K562 (cell line): ENCODE data around the gene SNPH. TPM values are rescaled to one million over a fixed set of nuclear protein-coding genes. Genes with fewer than 3 reads are reported as not detected.

ENCODE experiments used
- HMG20B ChIP-seq: fragments of 250-450 bp; sonication (Bioruptor Pico); IDR thresholded peaks from 2 replicates; pipeline ENCODE4 v1.5.0; 2021; ENCODE audit warnings: mild to moderate bottlenecking
- LCOR ChIP-seq: sonication (generic); formaldehyde crosslinking; IDR thresholded peaks from 2 replicates; pipeline ENCODE4 v1.8.0; 2022; ENCODE audit warnings: mild to moderate bottlenecking, missing genetic modification reagents
- RCOR1 ChIP-seq, 2 experiments: IDR thresholded peaks; 2 replicates each; pipeline ENCODE4 v1.6.1; 2012; ENCODE audit warnings: low read depth in 2 of 2, low read length in 2 of 2, borderline replicate concordance in 1 of 2, improper control_type of control experiment in 1 of 2
- STAT5A ChIP-seq: IDR thresholded peaks from 2 replicates; pipeline ENCODE4 v1.6.1; 2012; ENCODE audit warnings: low read length, inconsistent platforms, borderline replicate concordance
- ZNF324 ChIP-seq: fragments of 250-450 bp; sonication (Bioruptor Pico); IDR thresholded peaks from 2 replicates; pipeline ENCODE4 v1.4.0; 2020; ENCODE audit warnings: mild to moderate bottlenecking
- polyA plus RNA-seq, 8 experiments: library from polyadenylated mRNA; depleted of rRNA in 4 of 8; stranded (reverse) in 5 of 8; unstranded in 3 of 8; fragments of >200 nt; fragmentation: Nextera tagmentation in 2 of 8; fragmentation: Illumina TruSeq in 1 of 8; extraction: Ambion mirVana in 2 of 8; extraction: Trizol in 1 of 8; gene quantifications; 2 replicates each; pipeline versions ENCODE4 v1.2.1 to v1.2.3, GENCODE V29; 2011 to 2014; ENCODE audit warnings: inconsistent platforms in 1 of 8, missing spikeins in 1 of 8
- total RNA-seq, 7 experiments: library from RNA; depleted of rRNA in 6 of 7; stranded (reverse); fragments of >200 nt in 6 of 7; fragmentation: Illumina TruSeq in 2 of 7; extraction: Trizol in 2 of 7; gene quantifications; 2 replicates each; pipeline versions ENCODE4 v1.2.1 to v1.2.3, GENCODE V29; 2011 to 2021; ENCODE audit warnings: low replicate concordance in 1 of 7
- TF ChIP-seq, protein P1 (sequence below): IDR thresholded peaks from 2 replicates; pipeline ENCODE4 v1.6.1; 2012; ENCODE audit warnings: low read depth, low read length, improper control_type of control experiment, borderline replicate concordance
- TF ChIP-seq, protein P2 (sequence below): sonication (generic); formaldehyde crosslinking; IDR thresholded peaks from 2 replicates; pipeline ENCODE4 v1.8.1; 2023; ENCODE audit warnings: missing genetic modification reagents, mild to moderate bottlenecking, borderline replicate concordance
- TF ChIP-seq, protein P3 (sequence below), 2 experiments: fragments of 200-800 bp in 1 of 2; sonication (Bioruptor generic) in 1 of 2; sonication (generic) in 1 of 2; formaldehyde crosslinking in 1 of 2; IDR thresholded peaks in 1 of 2; conservative IDR thresholded peaks in 1 of 2; 2 replicates each; pipeline versions ENCODE4 v1.5.0 to v1.6.1; 2016 to 2020; ENCODE audit warnings: missing compliant biosample characterization in 1 of 2, missing genetic modification characterization in 1 of 2, missing genetic modification reagents in 1 of 2
- TF ChIP-seq, protein P4 (sequence below): sonication (generic); formaldehyde crosslinking; IDR thresholded peaks from 2 replicates; pipeline ENCODE4 v1.8.1; 2023; ENCODE audit warnings: mild to moderate bottlenecking, missing genetic modification reagents
- TF ChIP-seq, protein P5 (sequence below): sonication (generic); formaldehyde crosslinking; IDR thresholded peaks from 2 replicates; pipeline ENCODE4 v1.8.0; 2022; ENCODE audit warnings: mild to moderate bottlenecking, missing genetic modification reagents

The SNPH gene
- total and polyA plus RNA-seq, 9 of the 15 experiments (the other 6 are each of a cell fraction or from before 2014, with no cell fraction given): 0.03 to 4.2 (median 1.4) TPM

DNA sequence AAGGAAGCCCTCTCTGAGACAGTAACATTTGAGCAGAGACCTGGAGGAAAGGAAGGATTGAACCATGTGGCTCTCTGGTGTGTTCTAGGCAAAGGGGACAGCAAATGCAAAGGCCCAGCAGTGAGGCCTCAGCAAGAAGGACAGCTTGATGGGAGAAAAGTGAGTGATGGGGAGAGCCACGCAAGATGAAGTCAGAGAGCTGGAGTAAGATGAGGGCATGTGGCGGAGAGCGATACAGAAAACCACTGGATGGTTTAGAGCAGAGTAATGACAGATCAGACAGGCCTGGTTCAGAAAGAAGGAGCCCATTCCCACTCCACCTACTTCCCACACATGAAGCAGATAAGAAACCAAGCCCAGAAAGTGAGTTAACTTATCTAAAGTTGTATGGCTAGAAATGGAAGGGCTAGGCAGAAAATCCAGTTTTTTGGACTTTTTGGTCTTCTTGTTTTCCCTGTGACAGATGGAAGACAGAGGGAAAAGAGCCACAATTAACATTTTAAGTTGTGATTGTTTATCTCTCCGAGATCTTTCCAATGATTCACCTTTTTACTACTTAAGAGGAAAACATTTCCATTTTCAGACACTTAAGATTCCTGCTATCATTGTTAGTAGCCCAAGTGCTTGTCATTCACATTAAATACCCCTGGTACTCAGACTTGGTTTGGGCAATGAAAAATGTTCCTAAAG is 723 bp upstream of the SNPH start (continued):
- TF ChIP-seq, protein P1, sequence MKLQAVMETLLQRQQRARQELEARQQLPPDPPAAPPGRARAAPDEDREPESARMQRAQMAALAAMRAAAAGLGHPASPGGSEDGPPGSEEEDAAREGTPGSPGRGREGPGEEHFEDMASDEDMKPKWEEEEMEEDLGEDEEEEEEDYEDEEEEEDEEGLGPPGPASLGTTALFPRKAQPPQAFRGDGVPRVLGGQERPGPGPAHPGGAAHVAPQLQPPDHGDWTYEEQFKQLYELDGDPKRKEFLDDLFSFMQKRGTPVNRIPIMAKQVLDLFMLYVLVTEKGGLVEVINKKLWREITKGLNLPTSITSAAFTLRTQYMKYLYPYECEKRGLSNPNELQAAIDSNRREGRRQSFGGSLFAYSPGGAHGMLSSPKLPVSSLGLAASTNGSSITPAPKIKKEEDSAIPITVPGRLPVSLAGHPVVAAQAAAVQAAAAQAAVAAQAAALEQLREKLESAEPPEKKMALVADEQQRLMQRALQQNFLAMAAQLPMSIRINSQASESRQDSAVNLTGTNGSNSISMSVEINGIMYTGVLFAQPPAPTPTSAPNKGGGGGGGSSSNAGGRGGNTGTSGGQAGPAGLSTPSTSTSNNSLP: no peak
- TF ChIP-seq, protein P2, sequence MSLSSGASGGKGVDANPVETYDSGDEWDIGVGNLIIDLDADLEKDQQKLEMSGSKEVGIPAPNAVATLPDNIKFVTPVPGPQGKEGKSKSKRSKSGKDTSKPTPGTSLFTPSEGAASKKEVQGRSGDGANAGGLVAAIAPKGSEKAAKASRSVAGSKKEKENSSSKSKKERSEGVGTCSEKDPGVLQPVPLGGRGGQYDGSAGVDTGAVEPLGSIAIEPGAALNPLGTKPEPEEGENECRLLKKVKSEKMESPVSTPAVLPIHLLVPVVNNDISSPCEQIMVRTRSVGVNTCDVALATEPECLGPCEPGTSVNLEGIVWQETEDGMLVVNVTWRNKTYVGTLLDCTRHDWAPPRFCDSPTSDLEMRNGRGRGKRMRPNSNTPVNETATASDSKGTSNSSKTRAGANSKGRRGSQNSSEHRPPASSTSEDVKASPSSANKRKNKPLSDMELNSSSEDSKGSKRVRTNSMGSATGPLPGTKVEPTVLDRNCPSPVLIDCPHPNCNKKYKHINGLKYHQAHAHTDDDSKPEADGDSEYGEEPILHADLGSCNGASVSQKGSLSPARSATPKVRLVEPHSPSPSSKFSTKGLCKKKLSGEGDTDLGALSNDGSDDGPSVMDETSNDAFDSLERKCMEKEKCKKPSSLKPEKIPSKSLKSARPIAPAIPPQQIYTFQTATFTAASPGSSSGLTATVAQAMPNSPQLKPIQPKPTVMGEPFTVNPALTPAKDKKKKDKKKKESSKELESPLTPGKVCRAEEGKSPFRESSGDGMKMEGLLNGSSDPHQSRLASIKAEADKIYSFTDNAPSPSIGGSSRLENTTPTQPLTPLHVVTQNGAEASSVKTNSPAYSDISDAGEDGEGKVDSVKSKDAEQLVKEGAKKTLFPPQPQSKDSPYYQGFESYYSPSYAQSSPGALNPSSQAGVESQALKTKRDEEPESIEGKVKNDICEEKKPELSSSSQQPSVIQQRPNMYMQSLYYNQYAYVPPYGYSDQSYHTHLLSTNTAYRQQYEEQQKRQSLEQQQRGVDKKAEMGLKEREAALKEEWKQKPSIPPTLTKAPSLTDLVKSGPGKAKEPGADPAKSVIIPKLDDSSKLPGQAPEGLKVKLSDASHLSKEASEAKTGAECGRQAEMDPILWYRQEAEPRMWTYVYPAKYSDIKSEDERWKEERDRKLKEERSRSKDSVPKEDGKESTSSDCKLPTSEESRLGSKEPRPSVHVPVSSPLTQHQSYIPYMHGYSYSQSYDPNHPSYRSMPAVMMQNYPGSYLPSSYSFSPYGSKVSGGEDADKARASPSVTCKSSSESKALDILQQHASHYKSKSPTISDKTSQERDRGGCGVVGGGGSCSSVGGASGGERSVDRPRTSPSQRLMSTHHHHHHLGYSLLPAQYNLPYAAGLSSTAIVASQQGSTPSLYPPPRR (CRISPR knock-in tag): no peak
- TF ChIP-seq LCOR (CRISPR knock-in tag) (no peak), ZNF324 (CRISPR knock-in tag) (no peak), STAT5A (no peak), RCOR1 (IDR thresholded peaks at IDR 0.05; ENCODE audit: borderline replicate concordance in 1 of 2, low read depth in 2 of 2, low read length in 2 of 2) (peak in 1 of 2 experiments; percentile 72; a peak in 1 of 4 replicates), HMG20B (CRISPR knock-in tag) (no peak)
- TF ChIP-seq, protein P3, sequence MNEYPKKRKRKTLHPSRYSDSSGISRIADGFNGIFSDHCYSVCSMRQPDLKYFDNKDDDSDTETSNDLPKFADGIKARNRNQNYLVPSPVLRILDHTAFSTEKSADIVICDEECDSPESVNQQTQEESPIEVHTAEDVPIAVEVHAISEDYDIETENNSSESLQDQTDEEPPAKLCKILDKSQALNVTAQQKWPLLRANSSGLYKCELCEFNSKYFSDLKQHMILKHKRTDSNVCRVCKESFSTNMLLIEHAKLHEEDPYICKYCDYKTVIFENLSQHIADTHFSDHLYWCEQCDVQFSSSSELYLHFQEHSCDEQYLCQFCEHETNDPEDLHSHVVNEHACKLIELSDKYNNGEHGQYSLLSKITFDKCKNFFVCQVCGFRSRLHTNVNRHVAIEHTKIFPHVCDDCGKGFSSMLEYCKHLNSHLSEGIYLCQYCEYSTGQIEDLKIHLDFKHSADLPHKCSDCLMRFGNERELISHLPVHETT (CRISPR knock-in tag; conservative IDR thresholded peaks at IDR 0.05 in 1 of 2, IDR thresholded peaks at IDR 0.05 in 1 of 2): no peak
- TF ChIP-seq, protein P4, sequence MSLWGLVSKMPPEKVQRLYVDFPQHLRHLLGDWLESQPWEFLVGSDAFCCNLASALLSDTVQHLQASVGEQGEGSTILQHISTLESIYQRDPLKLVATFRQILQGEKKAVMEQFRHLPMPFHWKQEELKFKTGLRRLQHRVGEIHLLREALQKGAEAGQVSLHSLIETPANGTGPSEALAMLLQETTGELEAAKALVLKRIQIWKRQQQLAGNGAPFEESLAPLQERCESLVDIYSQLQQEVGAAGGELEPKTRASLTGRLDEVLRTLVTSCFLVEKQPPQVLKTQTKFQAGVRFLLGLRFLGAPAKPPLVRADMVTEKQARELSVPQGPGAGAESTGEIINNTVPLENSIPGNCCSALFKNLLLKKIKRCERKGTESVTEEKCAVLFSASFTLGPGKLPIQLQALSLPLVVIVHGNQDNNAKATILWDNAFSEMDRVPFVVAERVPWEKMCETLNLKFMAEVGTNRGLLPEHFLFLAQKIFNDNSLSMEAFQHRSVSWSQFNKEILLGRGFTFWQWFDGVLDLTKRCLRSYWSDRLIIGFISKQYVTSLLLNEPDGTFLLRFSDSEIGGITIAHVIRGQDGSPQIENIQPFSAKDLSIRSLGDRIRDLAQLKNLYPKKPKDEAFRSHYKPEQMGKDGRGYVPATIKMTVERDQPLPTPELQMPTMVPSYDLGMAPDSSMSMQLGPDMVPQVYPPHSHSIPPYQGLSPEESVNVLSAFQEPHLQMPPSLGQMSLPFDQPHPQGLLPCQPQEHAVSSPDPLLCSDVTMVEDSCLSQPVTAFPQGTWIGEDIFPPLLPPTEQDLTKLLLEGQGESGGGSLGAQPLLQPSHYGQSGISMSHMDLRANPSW (CRISPR knock-in tag): no peak
- TF ChIP-seq, protein P5, sequence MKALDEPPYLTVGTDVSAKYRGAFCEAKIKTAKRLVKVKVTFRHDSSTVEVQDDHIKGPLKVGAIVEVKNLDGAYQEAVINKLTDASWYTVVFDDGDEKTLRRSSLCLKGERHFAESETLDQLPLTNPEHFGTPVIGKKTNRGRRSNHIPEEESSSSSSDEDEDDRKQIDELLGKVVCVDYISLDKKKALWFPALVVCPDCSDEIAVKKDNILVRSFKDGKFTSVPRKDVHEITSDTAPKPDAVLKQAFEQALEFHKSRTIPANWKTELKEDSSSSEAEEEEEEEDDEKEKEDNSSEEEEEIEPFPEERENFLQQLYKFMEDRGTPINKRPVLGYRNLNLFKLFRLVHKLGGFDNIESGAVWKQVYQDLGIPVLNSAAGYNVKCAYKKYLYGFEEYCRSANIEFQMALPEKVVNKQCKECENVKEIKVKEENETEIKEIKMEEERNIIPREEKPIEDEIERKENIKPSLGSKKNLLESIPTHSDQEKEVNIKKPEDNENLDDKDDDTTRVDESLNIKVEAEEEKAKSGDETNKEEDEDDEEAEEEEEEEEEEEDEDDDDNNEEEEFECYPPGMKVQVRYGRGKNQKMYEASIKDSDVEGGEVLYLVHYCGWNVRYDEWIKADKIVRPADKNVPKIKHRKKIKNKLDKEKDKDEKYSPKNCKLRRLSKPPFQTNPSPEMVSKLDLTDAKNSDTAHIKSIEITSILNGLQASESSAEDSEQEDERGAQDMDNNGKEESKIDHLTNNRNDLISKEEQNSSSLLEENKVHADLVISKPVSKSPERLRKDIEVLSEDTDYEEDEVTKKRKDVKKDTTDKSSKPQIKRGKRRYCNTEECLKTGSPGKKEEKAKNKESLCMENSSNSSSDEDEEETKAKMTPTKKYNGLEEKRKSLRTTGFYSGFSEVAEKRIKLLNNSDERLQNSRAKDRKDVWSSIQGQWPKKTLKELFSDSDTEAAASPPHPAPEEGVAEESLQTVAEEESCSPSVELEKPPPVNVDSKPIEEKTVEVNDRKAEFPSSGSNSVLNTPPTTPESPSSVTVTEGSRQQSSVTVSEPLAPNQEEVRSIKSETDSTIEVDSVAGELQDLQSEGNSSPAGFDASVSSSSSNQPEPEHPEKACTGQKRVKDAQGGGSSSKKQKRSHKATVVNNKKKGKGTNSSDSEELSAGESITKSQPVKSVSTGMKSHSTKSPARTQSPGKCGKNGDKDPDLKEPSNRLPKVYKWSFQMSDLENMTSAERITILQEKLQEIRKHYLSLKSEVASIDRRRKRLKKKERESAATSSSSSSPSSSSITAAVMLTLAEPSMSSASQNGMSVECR: no peak
